NCI-H128 (cell line): ENCODE results near the gene TMEM219.

Experiments
- DNase-seq: peaks from one replicate; lab custom pipeline; 2025; ENCODE audit not compliant: unreplicated experiment; lab: John Stamatoyannopoulos, UW

TMEM219 gene

DNA sequence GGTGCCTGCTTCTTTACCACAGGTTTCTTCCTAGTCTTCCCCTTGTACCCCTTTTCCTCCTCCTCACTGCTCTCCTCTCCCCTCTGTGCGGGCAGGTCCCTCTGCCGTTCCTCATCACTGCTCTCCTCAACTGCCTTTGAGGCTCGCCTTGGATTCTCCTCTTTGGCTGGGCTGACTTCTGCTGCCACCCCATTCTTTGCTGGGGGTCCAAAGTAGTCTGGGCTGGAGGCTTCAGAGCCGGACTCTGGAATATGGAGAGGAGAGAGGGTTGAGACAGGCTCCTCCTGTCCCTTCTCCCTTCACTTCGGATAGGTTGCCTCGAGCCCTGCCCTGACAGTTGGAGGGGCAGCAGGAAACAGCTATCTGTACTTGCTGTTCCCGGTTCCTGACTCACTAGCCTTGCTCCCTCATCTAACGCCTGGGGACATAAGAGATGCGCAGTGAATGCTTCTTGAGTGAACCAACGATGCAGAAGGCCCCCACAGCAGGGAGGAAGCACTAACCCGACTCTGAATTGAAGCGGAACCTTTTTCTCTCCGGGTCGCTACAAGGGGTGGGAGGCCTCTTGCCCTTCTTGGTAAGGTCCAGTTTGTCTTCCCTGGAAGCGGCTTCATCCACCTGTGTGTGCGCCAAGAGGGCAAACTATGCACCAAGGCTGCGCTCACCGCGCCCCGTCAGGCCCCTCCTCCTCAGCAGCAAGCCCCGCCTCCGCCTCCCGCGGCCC, 32.9 kb downstream of the TMEM219 start:
- DNase-seq = no peak

DNA sequence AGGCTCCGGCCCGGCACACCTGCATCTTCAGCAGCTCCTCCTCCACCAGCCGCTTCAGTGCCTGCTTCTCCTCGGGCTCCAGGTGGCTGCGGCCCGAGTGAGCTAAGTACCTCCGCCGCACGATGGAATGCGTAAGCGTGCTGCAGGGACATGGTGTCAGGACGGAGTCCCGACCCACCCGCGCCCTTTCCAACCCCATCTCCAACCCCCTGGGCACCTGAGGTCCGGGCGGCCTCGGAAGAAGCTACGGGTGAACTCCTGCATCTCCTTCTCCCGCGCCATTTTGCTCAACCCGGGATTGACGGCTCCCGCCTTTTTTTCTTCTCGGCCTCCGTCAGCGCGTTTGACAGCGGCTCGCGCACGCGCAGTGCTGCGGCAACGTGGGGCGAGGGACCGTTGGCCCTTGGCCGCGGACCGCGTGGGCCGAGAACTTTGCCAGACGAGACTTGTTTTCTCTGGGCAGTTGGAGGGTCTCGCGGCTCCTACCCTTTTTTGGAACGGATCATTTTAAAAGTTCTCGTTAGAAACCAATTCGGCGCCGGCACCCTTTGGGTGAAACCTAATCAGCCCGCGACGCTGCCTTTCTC, 33.5 kb downstream of the TMEM219 start, which contains the start of gene HIRIP3:
HIRIP3 (minus strand) TSS at position 294 of the 587 bp plus-strand sequence; CDS start at position 282, 12 bp downstream.
- peak; percentile 73 for DNase-seq

DNA sequence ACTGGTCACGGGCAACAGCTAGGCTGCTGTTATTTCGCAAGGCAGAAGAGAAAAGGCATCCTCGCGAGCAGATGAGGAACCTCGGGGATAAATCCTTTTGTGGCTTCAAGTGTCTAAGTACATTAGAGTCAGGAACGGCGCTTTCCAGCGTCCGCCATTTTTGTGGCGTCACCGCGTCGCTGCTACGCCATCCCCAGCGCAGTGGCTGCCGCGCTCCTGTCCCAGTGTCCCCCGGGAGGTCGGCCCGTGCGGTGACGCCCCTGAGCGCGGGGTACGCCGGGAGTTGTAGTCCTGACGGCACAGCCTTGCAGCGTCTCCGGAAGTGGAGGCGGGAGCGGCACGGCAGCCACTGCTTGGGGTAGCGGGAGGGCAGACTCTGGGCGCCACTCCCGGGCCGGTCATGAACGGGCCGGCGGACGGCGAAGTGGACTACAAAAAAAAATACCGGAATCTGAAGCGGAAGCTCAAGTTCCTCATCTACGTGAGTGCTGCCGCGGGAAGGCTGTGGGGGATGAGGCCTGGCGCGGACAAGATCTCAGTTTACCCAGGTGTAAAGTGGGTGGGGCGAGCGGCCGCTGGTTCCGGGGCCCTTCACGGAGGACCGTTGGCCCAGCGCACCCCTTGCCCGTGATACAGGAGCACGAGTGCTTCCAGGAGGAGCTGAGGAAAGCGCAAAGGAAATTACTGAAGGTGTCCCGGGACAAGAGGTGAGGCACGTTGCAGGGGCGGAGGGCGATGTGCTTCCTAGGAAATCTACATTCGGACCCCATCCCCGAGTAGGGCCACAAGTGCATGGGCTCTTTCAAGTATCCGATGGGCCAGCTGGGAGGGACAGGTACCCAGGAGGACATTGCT, 34.3 kb downstream of the TMEM219 start, which contains the start of gene INO80E:
INO80E (plus strand) TSS at position 331 of the 855 bp plus-strand sequence; CDS start at position 401, 70 bp downstream.
- peak; percentile 90 for DNase-seq

DNA sequence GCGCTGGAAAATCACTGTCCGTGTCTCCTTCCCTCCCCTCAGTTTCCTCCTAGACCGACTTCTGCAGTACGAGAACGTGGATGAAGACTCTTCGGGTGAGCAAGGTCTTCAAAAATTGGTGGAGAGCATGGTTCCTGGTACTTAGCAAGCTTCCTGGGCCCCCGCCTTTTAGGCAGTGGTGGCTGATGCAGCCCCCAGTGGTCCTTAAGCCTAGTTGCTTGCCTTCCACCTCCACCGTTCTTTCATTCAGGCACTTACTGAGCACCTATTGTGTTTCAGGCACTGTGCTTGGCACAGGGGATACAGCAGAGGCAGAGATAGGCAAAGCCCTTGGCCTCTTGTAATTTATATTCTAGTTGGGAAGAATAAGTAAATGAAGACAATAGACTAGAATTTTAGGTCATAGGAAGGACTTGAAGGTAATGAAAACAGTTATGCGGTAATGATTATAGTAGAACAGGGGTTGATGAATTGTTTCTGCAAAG, 34.9 kb downstream of the TMEM219 start:
- no peak for DNase-seq

DNA sequence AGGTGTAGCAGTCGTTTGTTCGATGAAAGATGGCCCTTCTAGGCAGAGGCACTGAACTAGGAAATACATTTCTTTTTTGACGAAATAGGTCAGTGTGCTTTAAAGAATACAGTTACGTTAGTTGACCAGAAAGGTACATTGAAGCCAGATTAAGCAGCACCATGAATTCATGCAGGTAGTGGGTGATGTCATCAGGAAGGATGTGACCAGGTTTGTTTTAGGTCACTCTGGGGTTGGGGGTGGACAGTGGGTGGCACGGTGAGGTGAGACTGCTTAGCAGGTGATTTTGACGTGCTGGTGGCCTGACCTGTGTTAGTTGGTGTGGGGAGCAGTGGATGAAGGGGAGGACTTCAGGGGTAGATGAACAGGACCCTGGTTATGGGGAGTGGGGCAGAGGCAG, 37.7 kb downstream of the TMEM219 start:
- no peak for DNase-seq

DNA sequence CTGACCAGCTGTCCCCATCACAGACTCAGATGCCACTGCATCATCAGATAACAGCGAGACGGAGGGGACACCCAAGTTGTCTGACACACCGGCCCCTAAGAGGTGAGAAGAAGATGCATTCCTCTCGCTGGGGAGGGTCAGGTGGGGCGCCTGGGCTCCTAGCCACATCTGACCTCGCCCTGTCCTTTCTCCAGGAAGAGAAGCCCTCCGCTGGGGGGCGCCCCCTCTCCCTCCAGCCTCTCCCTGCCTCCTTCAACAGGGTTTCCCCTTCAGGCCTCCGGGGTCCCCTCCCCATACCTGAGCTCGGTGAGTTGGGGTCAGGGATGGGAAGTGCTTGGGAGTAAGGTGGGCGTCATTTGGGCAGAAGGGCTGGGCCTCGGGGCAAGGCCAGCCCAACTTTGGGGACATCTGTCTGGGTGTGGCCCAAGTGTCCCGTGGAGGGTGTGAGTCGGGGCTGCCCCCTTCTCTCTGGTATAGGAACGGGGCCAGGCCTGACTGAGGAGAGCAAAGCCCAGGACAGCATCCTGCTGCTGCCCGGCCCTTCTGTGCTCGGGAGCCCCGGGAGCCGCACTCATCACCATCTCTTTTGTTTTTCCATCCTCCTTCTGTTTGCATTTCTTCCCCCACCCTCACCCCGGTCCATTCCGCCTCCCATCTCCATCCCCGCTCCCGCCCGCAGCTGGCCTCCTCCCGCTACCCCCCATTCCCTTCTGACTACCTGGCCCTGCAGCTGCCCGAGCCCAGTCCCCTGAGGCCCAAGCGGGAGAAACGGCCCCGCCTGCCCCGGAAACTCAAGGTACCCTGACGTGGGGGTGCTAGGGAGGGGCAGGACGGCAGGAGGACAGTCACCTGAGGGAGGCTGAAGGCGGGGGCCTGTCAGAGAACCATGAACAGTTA, 39.1 kb downstream of the TMEM219 start:
- DNase-seq = no peak

DNA sequence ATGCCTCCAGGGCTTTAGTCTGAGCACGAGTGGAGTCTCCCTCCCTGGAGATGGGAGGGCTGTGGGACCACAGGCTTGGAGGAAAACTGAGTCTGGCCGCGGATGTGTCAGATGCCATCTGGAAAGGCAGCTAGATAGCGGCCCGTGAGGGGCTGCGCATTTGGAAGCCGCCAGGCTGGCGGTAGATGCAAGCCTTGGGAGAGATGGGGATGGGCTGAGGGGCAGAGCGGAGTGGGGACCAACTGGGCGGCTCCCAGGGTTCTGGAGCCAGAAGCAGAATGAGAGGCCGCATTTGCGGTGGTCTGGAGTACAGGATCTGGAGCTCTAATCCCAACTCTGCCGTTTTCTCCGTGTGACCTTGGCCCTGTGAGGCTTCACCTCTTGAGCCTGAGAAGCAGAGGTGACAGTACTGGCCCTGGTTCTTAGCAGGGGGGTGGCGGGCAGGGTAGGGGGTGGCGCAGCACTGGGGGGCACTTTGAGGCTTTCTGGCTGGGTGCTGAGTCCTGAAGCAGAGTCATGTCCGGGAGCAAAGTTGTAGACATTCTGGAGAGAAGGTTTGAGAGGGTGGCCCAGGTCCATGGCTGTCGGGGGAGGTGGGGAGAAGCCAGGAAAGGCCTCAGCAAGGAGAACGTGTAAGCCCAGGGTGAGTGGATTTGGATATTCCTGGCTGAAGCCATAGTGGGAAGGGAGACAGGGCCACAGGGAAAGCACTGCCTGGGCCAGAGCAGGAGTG, 40.9 kb downstream of the TMEM219 start:
- DNase-seq = no peak

DNA sequence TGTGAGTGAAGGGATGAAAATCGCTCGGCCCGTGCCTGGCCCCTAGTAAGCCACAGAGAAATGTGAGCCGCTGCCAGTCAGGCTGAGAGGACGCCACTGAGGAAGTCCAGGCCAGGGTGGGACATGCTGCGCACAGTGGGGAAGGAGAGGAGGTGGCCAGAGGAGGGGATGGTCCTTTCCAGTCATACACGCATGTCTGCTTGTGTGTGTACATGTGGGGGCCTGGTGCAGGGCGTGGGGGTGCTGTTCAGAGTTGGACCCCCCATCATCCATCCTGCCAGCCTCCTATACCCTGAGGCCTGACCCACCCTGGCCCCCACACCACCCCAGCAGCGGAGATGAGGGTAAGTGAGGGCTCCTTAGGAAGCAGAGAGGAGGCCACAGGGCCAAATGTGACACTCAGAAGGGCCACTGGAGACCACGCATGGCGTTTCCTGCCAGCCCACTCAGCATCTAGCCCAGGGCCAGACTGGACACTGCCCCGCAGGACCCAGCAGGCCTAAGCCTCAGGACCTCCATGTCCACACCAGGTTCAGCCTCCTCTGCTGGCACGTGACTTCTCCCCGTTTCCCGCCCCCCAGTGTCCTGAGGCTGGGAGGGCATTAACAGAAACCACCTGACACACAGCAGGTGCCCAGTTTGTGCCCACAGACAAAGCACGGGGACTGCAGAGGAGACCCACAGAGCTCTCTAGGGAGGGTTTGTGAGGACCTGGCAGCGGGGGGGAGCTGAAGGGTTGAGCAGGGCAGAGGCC, 42.0 kb downstream of the TMEM219 start:
- no peak for DNase-seq

DNA sequence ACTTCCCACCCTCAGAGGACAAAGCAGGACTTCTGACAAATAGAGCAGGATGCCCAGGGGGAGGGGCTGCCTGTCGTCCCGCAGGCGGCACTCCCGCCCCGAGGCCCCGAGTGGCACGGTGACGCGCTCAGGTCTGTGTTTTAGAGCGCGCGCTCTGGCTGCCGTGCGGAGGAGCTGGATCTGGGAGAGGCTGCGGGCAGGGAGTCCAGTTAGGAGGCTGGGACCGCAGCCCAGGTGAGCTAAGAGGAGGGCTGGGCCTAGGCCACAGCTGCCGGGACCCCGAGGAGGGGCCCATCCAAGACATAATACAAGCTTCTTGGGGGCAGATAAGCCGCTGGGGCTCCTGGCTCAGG, 42.5 kb downstream of the TMEM219 start:
- DNase-seq = peak; percentile 42

DNA sequence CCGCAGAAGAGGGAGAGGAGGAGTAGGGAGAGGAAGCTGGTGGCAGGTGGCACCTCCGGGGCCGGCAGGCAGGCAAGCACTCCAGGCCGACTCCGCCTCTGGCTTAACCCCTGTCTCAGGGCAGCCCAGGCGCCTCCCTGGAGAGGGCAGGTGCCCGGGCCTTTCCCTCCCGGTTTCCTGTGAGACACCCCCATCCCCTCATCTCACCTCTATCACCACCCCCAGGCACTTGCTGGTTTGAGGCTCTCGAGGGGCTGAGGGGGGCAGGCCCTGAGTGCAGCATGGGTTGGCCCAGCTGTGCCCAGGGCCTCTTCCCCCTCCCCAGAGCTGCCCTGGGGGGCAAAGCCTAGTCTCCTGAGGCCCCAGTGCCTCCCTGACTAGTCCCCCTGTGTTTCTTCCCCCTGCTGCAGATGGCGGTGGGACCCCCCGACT, 42.9 kb downstream of the TMEM219 start:
- DNase-seq = peak; percentile 42

DNA sequence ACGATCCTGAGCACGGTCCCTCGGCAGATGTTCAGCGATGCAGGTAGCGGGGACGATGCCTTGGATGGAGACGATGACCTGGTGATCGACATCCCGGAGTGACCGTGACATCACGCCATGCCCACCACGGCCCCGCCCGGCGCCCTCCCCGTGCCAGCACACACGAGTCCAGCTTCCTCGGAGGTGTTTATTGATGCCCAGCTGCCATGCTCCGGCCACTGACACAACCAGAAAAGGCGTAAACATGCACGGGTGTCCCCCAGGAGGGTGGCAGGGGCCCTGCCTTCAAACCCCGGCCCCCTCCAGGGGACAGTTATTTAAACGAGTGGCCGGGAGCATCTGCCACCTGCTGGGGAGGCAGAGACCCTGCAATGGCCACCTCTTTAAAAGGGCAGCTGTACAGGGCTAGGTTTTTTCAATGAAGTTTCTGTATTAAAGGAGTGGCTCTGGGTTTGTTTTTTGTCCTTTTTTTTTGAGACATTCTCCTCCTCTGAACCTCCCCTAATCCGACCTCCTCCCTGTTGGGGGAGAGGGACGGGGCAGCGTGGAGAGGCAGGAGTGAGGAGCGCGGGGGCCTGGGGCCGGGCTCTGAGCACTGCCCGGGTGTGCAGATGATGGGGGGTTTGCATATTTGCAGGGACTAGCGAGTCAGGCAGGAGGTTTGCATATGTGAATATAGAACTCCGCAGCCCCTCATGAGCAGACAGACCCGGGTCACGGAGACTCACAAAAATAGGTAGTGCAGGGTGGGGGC, 43.6 kb downstream of the TMEM219 start:
- DNase-seq = no peak

DNA sequence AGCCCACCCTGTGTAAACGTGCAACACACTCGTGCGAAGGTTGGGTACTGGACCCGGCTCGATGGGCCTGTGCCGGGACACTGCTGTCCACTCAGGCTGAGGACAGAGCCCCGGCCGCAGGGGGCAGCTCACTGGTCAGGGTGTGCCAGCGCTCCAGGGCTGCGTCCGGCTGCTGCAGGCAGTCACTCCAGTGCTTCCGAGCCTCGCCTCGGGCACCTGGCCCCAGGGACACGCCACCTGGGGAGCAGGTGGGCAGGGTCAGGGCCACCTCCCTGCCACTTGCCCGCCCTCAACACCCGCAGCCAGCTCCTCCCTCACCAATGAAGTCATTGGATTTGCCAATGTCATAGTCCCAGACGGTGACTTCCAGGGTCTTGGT, 44.2 kb downstream of the TMEM219 start:
- DNase-seq = no peak

DNA sequence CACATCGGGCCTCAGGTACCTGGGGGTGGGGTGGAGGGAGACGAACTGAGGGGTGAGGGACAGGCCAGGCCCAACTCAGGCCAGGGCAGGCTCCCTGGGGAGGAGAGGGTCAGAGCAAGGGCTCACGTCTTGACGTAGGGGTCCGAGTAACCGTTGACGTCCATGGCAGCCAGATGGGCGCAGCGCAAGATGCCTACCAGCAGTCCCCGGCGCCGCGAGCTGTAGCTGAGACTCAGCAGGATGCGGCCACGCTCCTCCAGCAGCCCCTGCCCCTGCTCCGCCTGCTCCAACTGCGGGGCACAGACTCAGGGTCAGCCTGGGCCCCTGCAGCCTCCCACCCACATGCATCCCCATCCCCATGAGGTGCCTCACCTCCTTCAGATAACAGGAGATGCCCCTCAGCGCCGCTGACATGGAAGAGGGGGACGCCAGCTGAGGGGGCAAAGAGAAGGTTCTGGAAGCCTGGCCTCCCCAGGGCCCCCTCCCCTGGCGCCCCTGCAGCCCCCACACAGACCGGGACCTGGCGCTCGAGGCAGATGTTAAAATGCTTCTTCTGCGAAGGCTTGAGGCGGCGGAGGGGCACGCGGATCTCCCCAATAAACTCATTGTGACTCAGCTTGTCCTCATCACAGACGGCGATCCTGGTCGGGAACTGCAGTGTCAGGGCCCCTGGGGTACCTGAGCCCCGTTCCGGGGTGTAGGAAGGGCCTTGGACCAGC, 44.9 kb downstream of the TMEM219 start:
- DNase-seq = no peak

DNA sequence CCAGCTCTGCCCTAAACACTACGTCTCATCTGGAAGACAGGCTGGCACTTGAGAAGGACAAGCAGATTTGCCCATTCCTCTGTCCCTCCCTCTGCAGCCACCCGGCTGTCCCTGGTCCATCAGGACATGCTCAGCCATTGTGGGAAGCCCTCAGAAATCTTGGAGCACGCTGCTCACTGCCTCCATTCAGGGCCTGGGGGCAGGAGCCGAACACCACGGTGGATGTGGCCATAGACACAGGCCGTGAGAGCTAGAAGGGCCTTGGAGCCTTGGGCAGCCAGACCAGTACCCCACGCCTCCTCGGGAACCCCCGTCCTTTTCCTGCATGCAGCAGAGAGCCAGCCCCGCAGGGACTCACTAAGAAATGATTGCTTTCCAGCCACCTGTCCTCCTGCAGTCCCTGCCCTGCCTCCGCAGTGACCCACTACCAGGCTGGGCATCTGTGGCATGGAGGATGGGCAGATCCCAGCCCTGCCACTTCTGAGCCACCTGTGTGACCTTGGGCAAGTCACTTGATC, 45.6 kb downstream of the TMEM219 start:
- no peak for DNase-seq

DNA sequence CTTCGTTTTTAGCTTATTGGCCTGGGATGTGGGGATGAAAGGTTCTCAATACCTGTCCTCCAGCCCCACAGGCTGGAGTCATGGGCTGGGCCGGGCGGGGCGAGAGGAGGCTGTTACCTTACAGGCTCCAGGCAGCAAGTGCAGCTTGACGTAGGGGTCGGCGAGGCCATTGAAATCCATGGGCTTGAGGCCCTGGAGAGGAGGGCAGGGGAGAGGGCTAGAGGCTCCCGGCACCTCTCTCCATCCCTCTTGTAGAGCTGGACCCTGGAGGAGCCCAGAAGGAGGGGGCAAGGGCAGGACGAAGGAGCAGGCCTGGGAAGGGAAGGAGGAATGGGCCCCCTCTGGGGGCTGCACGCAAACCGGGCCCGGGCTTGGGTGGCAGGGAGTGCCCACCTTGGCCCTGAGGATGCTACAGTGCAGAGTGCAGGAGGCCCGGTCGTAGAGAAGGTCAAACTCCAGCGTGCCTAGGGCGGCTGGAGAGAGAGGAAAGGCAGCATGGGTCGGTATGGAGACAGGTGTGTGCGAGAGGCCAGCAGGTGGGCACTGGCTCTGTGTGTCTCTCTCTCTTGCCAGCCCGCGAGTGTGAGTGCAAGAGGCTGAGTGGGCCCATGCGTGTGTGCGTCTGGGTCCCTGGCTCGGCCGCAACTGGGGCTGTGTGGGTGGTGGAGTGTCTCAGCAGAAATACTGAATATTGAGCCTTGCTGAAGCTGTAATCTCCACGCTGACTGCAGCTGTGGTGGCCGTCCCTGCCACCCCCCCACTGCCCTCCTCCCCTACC, 47.4 kb downstream of the TMEM219 start:
- DNase-seq = no peak

DNA sequence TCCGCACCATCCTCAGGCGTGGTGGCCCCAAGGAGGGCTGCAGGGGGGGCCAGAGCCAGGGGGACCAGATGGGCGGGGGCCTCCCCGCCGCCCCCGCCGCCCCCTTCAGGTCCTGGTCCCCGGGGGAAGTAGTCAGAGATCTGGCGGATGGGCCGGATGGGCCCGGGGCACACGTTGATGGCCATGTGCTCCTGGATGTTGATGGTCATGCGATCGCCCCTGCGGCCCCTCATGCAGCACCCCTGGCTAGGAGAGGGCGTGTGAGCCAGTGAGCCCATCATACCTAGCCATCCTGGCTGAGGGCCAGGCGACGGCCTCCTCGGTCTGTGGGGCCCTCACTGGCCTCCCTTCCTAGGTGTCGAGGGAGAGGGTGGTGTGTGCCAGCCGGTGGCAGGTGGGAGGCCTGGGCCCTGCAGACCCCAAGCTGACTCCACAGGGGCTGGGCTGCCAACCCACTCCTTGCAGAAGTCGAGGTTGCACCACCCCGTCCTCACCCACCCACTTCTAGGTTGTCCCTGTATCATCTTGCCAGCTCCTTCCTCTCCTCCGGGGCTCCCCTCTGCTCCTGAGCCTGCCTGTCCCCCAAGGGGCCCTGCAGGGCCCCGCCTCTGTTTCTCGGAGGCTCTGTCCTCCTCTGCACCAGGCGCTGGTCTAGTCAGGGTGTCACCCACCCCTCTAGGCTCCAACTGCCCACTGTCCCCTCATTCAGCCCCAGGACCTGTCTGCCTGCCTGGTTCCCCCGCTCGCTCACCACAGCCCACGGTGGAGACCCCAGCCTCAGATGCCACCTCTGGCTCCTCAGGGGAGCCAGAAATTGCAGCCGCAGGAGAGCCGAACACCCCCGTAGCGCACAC, 48.3 kb downstream of the TMEM219 start:
- no peak for DNase-seq
